Measurements from ENCODE around the gene TMC2.

Gene TMC2

DNA sequence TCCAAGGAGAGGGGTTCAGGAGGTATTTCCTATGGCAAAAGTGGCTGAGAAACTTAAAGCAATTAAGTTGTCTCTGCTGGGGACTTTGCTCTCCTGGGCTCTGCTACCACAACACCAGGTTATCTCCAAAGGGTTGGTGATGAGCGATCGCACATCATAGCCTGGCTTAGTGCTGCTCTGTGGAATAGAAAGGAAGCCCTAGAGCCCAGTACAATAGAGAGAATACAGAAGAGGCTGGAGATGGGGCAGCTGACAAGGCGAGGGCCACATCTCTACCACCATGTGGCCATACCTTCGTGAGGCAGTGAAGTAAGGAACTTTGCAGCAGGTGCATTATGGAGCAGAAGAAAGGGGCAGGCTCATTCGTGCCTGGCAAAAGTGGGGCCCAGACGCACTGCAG lies 8.6 kb upstream of the TMC2 start:
- no peak for DNase-seq

DNA sequence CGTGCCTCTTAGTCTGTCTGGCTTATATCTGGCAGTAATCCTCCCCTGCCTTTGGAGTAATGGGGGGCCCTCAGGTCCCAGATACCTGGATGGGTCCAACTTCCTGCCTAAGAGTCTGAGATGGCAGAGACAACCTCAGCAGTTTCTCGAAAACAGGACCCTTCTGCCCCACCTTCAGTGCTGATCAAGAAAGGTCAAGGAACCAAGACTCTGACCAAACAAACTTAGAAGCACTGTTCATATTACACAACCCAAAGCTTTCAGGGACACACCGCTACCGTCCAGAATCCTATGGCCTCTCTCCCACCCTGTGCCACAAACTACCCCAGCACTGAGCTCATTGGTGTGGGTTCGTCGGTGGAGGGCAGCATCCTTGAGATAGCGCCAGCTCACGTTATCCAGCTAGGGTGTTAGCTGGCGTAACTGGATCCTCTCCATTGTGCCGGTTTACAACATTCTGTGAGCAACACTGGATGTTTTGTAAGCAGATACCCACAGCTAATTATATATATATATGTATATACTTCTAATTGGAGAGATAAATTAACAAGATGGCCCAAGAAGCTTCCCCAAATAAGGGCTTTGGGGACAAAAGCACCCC lies 7.6 kb upstream of the TMC2 start:
- no peak for DNase-seq

DNA sequence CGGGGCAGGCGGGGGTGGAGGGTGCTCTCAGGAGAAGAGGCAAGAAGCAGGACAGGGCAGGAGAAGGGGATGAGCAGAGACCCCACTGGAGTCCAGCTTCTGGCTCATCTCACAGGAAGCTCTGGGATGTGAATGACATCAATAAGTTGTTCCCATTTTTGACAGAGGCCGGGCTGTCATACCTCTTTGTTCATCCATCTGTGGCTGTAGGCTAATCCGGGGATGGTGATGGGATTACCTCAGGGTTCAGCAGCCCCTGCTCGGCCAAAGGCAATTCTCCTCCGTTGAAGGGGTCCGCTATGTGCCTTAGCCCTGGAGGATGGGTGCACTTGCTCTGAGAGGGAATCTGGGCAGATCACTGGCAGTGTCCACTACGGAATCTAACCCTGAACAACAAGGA lies 3.3 kb upstream of the TMC2 start:
- peak; percentile 34 for DNase-seq

DNA sequence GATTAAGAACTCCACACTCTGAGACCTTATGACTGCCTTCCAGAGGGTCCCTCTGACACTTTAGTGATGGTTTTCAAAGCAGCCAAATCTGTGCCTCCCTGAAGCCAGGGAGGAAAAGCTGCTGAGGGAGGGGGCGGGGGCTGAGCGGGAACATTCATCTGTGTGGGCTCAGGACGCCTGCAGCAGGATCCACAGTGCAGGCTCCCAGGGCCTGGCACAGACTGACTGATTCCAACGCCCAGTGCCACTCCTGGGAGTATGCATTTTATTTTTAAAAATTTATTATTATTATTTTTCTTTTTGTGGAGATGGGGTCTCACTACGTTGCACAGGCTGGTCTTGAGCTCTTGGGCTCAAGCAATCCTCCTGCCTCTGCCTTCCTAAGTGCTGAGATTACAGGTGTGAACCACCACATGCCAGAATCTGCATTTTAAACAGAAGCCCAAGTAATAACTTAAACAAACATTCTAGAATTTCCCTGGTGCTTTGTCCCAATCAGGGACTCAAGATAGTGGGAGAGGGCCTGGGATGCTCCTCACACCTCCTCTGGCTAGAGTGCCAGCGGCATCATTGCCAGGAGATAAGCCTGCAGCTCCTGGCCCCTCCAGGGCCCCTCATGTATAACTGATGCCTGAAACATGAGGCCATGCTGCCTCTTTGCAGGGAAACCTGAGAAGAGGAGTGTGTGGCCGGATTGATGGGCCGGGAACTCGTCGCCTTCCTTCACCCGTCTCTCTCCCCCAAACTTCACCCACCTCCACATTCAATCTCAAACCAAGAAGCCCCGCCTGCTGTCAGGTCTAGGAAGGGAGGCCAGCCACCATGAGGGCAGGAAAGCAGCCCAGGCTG lies 438 bp upstream of the TMC2 start:
- DNase-seq, result no peak

DNA sequence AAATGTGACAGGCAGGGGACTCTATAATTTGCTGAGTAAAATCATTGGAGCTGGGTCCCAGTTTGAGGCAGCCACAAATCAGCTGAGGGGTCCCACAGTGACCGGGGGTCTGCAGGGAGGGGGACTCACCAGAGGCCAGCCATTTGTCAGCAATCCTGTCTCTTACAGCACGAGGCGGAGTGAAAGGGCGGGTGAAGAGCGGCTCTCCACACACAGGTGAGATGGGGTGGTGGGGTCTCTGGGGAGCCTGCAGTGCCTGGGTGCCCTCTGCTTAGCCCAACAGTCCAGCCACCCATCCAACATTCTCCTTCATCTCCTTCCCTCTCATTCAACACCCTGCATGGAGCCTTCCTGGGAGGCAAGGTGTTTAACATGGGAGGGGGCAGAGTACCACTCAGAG lies 728 bp downstream of the TMC2 start:
- DNase-seq, result no peak

DNA sequence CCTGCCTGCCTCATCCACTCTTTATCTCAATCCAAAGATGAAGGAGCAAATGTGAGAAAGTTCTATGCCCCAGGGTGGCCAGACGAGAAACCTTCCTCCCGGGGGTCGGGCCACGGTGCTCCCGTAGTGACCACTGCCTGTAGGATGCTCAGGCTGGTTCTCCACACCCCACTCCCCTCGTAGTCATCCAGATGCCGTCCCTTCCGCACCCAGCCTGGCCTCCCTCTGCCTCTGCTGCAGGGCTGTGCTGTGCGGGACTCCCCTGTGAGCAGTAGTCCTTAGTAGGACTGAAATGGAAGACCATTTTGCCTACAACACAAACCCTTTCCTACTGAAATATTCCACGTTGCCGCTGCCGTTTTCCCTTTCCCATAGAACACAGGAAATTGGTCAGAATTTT lies 2.0 kb downstream of the TMC2 start:
- no peak for DNase-seq

DNA sequence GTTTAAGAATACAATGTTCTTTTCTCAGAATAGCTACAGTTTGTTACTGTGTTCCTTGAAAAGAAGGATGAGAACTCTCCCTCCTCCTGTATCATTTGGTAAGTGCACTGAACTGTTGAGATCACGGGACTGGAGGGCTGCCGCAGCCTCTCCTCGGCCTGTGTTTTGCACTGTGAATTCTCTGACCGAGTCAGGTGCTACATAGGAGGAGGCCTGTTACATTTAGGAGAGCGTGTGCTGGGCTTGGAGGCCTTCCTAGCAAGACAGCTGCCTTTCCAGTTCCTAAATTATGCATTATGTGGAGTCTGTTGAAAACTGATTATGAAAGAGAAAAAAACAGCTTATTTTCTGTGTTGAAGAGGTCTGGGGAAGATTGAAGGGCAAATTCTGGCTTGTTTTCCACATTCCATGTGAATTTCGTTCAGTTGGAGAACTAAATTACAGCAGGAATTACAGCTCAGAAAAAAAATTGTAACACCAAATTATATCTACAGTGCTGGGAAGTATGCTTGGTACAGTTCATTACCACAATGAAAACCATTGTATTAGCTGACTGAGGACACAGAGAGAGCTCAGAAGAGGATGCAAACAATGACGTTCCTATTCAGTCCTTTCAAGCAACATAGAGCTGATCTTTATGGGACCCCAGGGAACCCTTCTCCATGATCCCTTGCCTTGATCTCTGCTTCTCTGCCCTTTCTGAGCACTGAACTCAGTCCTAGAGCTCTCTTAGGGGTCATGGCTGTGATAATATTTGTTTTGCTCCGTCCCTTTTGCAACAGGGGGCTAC lies 2.8 kb downstream of the TMC2 start:
- peak; percentile 30 for DNase-seq

DNA sequence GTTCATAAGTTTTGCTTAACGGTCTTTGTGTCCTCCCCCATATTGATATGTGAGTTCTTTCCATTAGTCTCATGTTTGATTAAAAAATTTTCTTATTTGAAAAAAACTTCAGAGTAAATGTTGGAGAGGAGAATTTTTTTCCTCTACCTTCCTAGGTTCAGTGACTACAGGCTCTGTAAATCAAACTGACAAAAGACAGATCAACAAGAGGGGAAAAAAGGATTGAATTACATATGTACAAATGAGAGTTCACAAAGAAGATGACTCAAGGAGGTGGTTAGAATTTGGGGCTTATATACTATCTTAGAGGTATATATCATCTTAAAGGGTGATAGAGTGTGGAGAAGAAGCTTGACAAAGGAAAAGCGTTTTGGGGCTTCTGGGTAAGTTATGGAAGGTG lies 5.6 kb downstream of the TMC2 start:
- DNase-seq, result no peak

DNA sequence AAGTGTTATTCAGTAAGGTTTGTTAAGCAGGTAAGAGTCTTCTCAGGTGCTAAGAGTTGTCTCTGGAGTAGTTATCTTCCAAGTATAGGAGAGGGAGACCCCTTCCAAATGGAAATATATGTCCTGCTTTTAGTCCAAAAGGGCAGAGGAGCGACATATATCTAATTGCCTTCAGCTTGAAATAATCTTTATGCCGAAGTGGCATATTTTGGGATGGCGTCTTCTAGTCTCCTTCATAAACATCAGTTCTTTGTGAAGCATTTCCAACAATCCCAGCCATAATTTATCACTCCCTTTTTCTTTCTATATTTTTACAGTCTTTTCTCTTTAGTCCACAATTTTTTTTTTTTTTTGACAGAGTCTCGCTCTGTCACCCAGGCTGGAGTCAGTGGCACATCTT lies 6.0 kb downstream of the TMC2 start:
- no peak for DNase-seq

DNA sequence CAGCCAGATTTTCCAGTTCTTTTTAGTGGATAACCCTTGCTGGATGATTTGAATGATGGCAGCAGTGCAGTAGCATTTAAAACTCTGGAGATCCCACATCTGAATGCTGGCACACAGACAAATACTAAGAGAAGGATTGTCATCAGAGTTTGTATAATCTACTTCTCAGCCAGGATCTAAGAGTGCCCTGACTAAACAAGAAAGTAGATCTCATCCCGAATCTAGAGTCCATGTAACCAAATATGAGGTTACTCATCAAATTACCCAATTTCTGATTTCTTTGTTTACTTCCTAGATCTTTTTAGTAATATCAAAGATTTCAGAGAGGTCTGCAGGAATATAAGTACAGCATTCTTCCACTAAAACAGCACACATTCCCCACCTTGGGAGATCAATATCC lies 7.8 kb downstream of the TMC2 start:
- no peak for DNase-seq

DNA sequence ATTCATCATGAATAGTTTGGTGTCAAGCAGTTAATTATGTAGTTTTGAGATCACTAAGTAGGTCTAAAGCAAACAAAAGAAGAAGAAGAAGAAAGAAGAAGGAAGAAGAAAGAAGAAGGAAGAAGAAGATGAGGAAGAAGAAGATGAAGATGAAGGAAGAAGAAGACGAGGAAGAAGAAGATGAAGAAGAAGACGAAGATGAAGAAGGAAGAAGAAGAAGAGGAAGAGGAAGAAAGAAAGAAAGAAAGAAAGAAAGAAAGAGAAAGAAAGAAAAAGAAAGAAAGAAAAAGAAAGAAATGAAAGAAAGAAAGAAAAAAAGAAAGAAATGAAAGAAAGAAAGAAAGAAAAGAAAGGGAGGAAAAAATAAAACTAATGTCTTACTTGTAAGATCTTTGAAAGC lies 9.2 kb downstream of the TMC2 start:
- DNase-seq, result no peak

DNA sequence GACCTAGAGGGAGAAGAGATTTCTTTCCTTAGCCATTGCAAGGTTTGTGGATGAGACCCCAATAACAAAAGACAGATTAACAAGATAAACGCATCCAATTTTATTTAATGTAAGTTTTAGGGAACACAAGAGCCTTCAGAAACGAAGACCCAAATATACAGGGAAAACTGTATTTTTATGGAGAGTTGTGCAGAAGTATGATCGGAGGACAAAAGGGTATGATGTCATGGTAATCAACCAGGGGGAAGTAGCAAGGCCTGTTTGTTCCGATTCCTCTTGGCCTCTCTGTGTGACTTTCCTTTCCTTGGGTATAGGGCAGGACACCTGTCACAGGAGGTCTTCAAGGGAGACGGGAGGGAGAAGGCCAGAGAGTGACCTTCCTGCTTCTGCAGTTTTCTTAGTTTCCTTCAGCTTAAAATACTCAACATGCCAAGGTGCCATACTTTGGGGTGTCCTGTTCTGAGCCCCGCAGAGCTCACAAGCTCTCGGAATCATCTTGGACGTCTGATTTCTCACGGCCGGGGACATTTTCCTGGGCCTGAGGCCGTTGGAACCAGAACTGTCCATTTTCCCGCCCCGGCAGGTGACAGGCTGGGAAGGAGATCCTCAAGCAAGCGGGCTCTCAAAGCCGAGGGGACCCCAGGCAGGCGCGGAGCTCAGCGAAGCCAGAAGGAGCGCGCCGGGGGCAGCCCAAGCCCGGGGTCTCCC lies 21.7 kb downstream of the TMC2 start:
- no peak for DNase-seq

DNA sequence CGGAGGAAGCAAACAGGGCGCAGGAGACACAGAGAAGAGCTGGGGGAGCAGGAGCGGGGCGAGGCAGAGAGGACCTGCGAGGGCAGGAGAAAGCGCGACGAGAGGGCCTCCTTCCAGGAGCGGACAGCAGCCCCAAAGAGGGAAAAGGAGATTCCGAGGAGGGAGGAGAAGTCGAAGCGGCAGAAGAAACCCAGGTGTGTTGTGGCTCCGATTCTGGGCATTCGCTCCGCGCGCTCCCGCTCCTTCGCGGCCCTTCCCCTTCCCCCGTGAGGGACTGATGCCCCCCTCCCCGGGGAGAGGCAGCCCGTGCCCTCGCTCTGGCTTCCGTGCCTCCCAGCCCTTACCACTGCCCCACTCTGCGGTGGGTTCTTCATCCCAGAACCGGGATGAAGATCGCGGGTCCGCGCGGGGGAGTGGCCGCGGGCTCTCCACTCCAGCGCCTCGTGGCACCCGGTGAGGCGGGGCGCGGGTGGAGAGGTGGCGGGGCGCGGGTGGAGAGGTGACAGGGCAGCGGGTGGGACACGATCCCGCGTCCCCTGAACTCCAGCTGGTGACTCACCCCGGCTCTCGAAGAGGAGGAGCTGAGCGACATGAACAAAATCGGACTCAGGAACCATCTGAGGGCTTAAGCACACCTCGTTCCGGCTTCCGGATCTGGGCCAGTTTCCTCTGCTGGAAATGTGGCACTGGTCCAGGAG lies 22.4 kb downstream of the TMC2 start:
- peak; percentile 36 for DNase-seq

DNA sequence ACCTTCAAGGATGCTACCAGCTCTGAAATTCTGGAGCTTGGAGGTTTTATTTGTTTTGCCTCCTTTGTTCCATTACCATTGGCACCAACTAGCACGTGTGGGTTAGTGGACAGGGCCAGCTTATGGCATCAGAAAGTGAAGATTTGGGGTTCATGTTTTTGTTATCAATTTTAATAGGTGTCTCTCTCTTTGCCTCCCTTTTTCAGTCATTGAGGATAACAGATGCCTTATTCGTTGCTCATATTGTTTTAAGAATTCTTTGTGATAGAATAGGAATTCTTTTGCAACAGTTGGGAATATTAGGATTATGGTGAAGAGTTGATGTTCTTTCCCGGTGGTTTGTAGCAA lies 22.9 kb downstream of the TMC2 start:
- peak; percentile 26 for DNase-seq

DNA sequence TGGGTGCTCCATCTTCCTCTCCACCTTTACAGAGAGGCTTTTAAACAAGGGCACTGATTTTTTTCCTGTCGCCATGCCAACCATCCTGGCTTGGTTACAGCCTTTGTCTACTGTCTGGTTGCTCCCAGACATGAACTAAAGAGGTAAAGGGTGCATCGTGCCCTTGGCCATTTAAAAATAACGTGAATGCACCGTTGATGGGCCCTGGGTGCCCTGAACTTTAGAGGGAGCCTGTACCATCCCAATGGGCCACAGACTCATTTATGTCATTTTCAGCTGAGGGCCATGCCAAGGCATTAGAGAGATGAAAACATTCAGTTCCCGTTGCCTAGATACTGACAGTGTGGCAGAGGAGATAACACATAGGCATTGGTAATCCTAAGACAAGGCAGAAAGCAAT lies 23.3 kb downstream of the TMC2 start:
- peak; percentile 50 for DNase-seq

DNA sequence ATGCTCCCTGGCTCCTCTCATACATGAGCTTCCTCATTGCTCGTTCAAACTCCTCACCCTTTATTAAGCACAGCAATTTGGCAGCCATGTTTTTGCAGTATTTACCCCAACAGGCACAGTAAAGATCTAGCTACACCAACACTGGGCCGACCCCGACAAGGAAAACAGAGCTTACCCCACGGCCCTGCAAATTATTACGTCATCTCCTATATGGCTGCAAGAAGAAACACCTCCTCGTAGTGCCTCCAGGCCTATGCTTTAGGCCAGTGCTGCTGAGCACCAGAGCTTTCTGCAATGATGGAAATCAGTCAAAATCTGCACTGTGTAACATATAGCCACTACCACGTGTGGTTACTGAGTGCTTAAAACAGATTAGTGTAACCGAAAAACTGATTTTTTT lies 26.7 kb downstream of the TMC2 start:
- DNase-seq, result no peak

DNA sequence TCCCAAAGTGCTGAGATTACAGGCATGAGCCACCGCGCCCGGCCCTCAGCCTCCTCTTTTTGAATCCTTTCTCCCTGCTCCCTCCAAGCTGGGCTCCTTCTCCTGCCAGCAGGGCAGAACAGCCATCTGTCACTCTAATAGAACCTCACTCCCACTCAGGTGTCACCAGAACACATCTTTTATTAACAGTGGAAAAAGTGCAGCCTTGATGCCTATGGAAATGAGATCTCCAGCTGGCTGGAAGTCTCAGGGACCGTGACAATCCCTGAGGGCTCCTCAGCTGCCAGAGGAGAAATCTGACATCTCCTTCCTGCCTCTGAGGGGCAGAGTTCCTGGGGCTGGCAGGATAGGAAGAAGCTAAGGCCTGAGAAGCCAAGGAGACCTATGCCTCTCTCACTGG lies 28.0 kb downstream of the TMC2 start:
- no peak for DNase-seq

DNA sequence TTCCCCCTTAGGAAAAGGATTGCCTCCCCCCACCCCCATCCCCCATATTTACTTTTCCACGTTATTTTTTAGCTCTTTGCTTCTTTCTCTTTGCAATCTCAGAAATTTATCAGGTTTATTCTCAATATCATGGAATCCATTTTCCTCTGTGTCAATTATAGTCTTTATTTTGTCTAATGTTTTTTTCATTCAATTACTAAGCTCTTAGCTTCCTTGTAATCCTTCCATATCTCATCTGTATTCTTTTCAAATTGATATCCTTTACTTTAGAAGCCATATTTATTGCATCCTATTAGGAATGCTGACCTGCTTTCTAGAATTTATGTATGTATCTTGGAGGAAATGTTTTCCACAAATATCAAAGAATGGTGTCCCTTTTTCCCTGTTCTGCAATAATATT lies 39.3 kb downstream of the TMC2 start:
- DNase-seq, result no peak

DNA sequence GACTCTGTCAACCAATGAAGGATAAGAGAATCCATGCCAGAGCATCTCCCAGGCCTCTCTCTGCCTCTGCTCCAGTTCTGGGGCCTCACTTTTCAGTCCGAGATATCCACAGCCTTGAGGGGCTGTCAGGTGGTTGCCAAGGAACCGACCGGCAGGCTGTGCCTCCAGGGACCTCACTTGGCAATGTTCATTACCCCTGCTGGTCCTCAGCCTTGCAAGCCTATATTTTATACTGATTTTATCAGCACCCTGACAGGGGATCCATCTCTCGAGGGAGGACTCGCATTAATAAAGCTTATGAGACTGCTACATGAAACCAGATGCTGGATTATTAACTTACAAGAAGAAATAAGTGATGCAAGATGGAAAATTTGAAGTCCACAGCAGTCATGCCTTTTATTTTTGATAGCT lies 39.9 kb downstream of the TMC2 start:
- peak; percentile 43 for DNase-seq

DNA sequence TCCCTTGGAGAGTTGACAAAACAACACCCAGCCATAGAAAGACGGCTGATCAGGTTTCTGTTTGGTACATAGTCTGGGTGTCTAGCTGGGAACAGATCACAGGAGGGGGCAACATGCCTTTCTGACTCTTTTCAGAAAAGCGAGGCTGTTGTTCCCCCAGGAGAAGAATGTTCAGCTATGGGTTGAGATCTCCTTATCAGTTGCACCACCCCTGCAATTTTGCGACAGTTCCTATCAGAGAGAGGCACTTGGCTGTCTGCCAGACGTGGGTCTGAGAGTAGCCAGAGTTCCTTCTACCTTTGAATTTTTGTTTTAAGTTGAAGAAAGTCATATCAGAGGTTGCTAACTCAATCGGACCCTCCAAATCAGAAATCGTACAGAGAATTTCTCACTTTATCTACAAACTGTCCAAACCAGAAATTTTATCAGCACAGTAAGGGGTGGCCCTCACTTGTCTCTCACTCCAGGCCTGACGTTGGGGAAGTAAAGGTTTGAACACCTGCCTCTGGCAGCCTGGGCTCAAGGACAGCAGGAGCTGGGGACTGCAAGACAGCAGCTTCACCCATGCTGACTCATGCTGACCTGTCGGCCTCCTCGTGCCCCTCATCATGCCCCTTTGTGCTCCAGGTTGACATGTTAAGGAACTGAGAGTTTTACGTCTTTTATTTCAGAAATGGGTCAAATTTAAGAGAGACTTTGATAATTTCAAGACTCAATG lies 42.3 kb downstream of the TMC2 start:
- no peak for DNase-seq

DNA sequence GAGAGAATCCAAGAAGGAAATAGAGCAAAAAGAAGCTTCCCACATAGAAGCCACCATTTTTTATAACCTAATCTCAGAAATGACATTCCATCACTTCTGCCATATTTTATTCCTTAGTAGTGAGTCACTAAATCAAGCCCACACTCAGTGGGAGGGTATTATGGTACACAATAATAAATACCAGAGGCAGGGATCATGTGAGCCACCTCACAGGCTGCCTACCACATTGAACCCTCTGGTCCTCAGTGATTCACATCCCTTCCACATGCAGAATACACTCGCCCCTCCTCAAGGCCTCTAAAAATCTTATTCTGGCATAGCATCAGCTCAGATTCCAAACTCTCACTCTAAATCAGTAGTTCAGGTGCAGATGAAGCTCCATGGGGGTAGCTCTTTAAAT lies 49.4 kb downstream of the TMC2 start:
- no peak for DNase-seq

DNA sequence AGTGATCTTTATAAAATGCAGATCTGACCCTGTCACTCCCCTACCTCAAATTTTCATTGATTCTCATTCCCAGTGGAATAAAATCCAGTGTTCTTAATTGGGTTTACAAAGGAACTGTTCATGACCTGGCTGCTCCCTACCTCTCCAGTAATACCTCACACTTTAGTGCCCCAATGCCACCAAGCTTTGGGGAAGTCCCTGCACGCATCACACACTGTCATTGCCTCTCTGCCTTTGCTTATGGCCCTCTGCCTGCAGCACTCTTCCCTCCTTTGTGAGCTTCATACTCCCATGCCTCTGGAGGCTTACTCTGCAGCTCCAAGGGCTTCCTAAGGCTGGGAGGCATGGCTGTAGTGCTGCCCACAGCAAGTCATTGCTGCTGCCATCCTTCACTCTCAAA lies 57.4 kb downstream of the TMC2 start:
- no peak for DNase-seq

All from eye (tissue), 1 donor.